GM12801 (cell line): ENCODE results near the gene KIAA1549.

Experiments
- TF ChIP-seq, protein P1 (sequence below): IDR thresholded peaks from one replicate; pipeline ENCODE4 v1.5.1; 2011; ENCODE audit warnings: control low read depth; ENCODE audit not compliant: insufficient read length; ENCODE audit errors: extremely low read depth

Gene KIAA1549

DNA sequence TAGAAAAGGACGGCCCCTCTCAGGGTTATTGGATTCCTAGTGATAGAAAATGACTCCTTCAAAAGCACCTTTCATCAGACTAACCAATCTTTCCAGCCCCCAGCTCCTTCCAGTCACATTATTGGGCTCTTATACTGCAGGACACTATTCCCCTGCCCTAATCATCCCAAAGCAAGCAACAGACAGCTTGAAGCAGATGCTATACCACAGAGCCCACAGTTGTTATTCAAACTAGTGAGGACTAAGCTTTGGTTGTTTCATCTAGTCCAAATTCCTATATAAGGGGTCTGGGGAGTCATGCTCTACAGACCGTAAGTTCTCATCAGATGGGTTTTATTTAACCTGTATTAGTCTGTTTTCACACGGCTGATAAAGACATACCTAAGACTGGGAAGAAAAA, 30.2 kb upstream of the KIAA1549 start:
- TF ChIP-seq, protein P1, sequence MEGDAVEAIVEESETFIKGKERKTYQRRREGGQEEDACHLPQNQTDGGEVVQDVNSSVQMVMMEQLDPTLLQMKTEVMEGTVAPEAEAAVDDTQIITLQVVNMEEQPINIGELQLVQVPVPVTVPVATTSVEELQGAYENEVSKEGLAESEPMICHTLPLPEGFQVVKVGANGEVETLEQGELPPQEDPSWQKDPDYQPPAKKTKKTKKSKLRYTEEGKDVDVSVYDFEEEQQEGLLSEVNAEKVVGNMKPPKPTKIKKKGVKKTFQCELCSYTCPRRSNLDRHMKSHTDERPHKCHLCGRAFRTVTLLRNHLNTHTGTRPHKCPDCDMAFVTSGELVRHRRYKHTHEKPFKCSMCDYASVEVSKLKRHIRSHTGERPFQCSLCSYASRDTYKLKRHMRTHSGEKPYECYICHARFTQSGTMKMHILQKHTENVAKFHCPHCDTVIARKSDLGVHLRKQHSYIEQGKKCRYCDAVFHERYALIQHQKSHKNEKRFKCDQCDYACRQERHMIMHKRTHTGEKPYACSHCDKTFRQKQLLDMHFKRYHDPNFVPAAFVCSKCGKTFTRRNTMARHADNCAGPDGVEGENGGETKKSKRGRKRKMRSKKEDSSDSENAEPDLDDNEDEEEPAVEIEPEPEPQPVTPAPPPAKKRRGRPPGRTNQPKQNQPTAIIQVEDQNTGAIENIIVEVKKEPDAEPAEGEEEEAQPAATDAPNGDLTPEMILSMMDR = no peak

DNA sequence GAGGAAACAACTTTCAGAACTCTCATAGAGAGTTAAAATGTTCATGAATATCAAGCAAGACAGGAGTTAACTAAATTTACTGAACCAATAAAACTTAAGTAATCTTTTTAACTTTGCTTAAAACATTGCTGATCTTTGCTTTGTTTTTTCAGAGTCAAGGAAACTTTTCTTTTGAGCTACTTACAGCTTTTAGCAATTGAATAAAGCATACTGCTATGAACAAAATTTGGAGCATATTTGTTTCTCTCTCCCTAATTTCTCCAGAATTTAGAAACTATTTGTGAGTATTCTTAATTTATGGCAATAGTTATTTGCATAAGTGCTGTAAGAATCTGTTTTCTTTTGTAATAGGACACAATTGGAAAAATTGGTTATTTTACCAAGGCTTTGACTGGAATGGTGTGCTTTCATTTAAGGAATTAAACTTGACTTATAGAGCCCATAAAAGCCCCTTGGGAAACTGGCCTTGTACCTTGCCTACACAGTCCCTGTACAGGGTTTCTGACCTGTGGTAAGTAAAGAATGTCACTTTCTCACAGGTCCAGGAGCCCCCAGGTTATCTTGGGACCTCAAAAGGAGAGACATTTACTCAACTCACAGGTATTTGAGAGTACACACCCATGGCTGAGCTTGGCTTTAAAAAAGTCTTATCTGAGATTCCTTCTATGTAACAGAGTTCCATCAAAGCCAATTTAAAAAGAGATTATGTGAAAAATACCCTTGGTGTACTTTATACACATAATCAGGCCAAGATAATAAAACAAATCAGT, 23.3 kb upstream of the KIAA1549 start:
- TF ChIP-seq, protein P1 = no peak

- TF ChIP-seq, protein P1 = no peak
Observed at GRCh38 chr7:138999414-138999813, 18.2 kb upstream of the KIAA1549 start.

GRCh38 chr7:138992052-138992531, 10.9 kb upstream of the KIAA1549 start:
- TF ChIP-seq, protein P1 = no peak

DNA sequence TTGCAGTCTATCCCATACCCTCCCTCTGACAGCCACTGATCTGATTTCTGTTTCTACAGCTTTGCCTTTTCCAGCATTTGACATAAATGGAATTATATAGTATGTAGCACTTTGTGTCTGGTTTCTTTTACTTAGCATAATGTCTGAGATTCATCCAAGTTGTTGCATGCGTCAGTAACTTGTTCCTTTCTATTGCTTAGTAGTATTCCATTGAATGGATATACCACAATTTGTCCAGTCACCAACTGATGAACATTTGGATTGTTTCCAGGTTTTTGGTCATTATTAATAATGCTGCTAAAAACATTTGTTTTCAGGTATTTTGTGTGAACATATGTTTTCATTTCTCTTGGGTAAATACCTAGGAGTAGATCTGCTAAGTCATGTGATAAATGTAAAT, 6.5 kb upstream of the KIAA1549 start:
- TF ChIP-seq, protein P1 = no peak

DNA sequence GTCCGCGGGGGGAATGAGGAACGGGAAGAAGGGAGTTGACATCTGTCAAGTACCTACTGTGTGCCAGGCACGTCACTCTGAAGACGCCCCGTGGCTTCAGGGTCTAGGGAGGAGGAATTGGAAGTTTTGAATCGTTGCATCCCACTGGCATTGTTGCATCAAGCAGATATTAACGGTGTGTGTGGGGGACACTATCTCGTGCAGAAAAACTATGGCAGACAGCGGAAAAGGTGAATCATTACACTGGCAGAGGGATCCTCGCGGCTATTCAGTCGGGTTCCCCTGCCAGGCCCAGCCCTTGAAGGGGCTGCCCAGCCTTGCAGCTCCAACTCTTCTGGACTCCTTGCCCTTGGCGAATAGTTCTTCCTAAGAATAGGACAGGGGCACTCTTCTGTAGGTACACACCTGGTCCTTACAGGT, 1.0 kb upstream of the KIAA1549 start:
- TF ChIP-seq, protein P1 = no peak

DNA sequence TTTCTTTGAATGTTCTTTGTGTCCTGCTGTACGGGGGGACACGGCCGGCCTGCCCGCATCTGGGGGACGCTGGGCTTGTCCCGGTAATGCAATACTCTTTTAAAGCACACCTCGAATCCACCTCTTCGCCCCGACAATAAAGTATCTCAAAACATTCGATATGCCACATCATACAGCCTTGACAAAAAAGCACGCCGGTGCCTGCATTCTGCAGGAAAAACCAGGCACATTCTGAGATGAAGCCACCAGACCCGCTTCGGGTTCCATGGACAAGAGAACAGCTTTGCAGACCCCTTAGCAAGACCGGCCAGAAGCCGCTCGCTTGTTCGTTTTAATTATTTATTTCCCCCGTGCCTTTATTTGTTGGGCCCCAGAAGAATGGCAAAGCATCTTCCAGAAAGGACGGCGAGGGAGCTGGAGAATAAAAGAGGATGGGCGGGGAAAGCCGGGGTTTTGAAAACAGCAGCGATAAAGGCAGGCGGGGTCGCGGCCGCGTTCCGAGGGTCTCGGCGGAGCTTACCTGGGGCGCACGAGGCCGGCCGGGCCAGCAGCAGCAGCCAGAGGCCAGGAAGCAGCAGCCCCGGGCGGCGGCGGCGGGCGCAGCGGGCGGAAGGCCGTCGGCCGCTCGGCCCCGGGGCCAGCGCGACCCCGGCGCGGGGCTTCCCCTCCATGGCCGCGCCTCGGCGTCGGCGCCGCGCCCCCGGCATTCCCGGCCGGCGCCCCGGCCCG, 462 bp downstream of the KIAA1549 start:
- TF ChIP-seq, protein P1 = no peak
